ENCODE results near the gene NOP16.

DNA sequence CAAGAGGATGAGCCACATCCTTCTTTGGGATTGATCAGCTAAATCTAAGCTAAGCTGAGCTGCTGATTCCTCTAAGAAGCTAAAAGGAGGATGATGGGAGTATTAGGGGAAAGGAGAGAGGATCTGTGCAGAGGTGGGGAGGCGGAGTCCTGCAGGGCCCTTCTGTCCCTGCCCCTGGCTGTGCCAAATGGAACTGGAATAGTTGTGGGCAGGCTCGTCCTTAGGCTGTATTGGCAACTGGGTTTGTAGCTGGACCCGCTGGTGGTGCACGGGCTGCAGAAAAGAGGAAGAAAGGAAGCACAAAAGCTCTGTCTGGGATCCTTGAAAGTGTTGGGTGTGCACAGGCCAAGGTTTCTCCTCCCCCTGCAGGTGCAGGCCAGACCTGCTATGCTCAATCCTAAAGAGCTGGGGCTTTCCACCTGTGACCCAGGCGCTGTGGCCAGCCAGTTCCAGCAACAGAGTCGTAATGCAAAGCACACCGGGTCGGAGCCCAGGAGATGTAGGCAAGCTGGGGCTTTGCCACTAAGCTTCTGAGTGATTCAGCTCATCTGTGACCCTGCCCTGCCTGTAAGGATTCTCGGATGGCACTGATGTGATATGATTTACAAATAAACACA, 18.1 kb upstream of the NOP16 start:
- no peak for TF ChIP-seq POLR2A (IDR thresholded peaks at IDR 0.05; ENCODE audit: low read length)
- no peak for TF ChIP-seq GATA1 (IDR thresholded peaks at IDR 0.05; ENCODE audit: low read depth, low read length)
